ENCODE data around the gene PRUNE1.

- TF ChIP-seq NR1H2 (CRISPR knock-in tag; IDR thresholded peaks at IDR 0.05) (no peak), CTCF (IDR thresholded peaks at IDR 0.05) (no peak), IRF2 (CRISPR knock-in tag; IDR thresholded peaks at IDR 0.05; ENCODE audit: borderline replicate concordance, low read depth) (no peak)
Measured at GRCh38 chr1:151010346-151010726, 2.1 kb downstream of the PRUNE1 start.
